ENCODE data around the gene TMOD2.

TMOD2 gene

DNA sequence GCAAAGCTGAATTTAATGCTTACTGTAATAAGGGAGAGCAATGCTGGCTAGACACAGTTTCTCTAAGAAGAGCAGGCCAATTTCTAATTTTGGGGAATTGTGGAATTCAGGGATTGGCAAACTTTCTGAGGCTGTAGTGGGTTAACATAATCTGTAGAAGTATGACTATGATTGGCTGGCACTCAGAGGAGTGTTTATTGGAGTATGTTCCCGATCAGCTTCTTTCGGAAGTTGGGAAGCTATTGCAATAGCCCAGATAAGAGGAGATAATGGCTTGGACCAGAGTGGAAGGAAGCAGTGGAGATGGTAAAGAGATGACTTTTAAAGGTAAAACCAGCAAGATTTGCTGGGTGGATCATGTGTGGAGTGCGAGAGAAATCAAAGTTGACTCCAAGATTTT is 97.4 kb downstream of the TMOD2 start:
- no peak for DNase-seq
- no peak overlapping the region for H3K27ac ChIP-seq
- TF ChIP-seq, protein P1, sequence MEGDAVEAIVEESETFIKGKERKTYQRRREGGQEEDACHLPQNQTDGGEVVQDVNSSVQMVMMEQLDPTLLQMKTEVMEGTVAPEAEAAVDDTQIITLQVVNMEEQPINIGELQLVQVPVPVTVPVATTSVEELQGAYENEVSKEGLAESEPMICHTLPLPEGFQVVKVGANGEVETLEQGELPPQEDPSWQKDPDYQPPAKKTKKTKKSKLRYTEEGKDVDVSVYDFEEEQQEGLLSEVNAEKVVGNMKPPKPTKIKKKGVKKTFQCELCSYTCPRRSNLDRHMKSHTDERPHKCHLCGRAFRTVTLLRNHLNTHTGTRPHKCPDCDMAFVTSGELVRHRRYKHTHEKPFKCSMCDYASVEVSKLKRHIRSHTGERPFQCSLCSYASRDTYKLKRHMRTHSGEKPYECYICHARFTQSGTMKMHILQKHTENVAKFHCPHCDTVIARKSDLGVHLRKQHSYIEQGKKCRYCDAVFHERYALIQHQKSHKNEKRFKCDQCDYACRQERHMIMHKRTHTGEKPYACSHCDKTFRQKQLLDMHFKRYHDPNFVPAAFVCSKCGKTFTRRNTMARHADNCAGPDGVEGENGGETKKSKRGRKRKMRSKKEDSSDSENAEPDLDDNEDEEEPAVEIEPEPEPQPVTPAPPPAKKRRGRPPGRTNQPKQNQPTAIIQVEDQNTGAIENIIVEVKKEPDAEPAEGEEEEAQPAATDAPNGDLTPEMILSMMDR (IDR thresholded peaks at IDR 0.05; ENCODE audit: low read depth, low read length, missing control alignments): no peak
- H3K36me3 ChIP-seq (replicated peaks): no peaks in the 10 kb centered on the region
- no peaks in the 10 kb centered on the region for H3K27me3 ChIP-seq (replicated peaks)
- in situ Hi-C loops (cut with HindIII; ENCODE audit: low pct_ligation_motif_present, low sequenced_read_pairs): no loop called here
- no peak overlapping the region for H3K4me3 ChIP-seq (ENCODE audit: low read depth, low read length)

DNA sequence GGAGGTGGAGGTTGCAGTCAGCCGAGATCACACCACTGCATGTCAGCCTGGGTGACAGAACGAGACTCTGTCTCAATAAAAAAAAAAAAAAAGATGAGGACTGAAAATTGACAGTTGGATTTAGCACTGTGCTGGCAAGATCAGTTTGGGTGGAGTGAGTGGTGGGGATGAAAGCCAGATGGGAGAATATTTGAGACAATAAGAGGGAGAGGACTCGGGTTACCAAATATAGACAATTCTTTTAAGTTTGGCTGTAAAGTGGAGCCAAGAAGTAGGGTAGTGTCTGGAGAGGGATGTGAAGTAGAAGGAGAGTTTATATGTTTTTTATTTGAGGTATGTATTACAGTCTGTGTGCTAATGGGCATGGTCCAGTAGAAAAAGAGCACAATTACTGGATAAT is 98.5 kb downstream of the TMOD2 start:
- in situ Hi-C loops (cut with HindIII; ENCODE audit: low pct_ligation_motif_present, low sequenced_read_pairs): no loop called here
- H3K27me3 ChIP-seq (replicated peaks): no peaks in the 10 kb centered on the region
- DNase-seq: no peak
- H3K27ac ChIP-seq: no peak overlapping the region
- H3K4me3 ChIP-seq (ENCODE audit: low read depth, low read length): no peak overlapping the region
- TF ChIP-seq, protein P1 (IDR thresholded peaks at IDR 0.05; ENCODE audit: low read depth, low read length, missing control alignments): no peak
- H3K36me3 ChIP-seq (replicated peaks): no peaks in the 10 kb centered on the region

DNA sequence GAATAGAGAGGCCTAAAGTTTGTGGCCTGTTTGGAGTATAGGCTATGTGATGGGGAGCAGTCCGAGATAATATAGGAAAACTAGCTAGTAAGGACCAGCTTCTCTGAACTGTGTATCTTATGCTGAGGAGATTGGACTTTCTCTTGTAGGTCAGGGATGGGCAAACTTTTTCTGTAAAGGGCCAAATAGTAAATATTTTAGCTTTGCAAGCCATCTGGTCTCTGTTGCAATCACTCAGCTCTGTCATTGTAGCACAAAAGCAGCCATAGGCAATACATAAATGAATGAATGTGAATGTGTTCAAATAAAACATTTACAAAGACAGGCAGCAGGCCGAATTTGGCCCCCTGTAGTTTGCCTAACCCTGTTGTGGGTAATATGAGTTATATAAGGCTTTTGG is 102.6 kb downstream of the TMOD2 start:
- no peak for DNase-seq
- Histone ChIP-seq H3K27ac (no peak overlapping the region), H3K27me3 (replicated peaks) (no peaks in the 10 kb centered on the region), H3K4me3 (ENCODE audit: low read depth, low read length) (no peak overlapping the region), H3K36me3 (replicated peaks) (no peaks in the 10 kb centered on the region)
- in situ Hi-C loops (cut with HindIII; ENCODE audit: low pct_ligation_motif_present, low sequenced_read_pairs): no loop called here
- TF ChIP-seq, protein P1 (IDR thresholded peaks at IDR 0.05; ENCODE audit: low read depth, low read length, missing control alignments): no peak

DNA sequence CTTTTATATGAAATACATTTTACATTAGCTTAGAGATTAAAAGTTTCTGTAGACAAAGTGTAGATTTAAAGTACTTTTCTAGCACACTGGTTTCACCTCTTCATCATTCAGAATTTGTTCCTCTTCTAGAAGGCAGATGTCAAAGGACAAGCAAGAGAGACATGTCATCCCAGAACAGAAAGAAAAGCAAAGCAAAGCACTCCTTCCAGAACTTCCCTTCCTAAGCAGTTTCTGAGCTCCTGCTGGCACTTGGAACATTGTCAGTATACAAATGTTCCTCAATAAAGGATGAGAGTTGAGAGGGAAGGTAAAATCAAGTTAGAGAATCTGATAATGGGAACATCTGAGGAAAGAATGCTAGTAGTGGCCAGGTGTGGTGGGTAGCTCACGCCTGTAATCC is 104.2 kb downstream of the TMOD2 start:
- H3K36me3 ChIP-seq (replicated peaks): no peaks in the 10 kb centered on the region
- in situ Hi-C loops (cut with HindIII; ENCODE audit: low pct_ligation_motif_present, low sequenced_read_pairs): no loop called here
- H3K27ac ChIP-seq: no peak overlapping the region
- no peak overlapping the region for H3K4me3 ChIP-seq (ENCODE audit: low read depth, low read length)
- TF ChIP-seq, protein P1 (IDR thresholded peaks at IDR 0.05; ENCODE audit: low read depth, low read length, missing control alignments): no peak
- H3K27me3 ChIP-seq (replicated peaks): no peaks in the 10 kb centered on the region
- no peak for DNase-seq

DNA sequence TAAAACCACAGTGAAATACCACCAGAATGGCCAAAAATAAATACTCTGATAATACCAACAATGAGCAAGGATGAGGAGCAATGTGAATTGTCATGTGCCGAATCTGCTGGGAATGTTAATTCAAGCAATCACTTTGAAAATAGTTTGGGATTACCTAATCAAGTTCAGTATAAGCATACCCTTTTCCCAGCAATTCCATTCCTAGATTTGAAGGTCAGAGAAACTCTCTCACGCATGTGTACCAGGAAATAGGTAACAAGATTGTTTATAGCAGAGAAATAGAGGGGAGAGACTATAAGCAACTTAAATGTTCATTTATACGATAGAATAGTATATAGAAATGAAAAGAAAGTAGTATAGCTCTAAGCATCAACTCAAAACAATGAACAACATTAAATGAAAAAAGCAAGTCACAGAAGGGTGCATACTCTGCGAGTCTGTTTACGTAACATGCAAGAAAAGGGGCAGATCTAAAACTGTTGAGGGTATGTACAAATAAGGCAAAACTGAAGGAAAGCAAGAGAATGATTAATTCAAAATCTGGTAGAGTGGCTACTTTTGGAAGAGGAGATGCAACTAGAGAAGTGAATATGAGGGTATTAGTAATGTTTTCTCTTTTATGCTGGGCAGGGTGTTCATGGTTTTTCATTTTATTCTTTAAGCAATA is 105.5 kb downstream of the TMOD2 start:
- Histone ChIP-seq H3K36me3 (replicated peaks) (no peaks in the 10 kb centered on the region), H3K27me3 (replicated peaks) (no peaks in the 10 kb centered on the region), H3K4me3 (ENCODE audit: low read depth, low read length) (no peak overlapping the region), H3K27ac (no peak overlapping the region)
- in situ Hi-C loops (cut with HindIII; ENCODE audit: low pct_ligation_motif_present, low sequenced_read_pairs): no loop called here
- DNase-seq: no peak
- TF ChIP-seq, protein P1 (IDR thresholded peaks at IDR 0.05; ENCODE audit: low read depth, low read length, missing control alignments): no peak
